Measurements from ENCODE around the gene EME2.
A peak's percentile ranks its signal among the peaks of the same experiment; 100 is the strongest.

Gene EME2

DNA sequence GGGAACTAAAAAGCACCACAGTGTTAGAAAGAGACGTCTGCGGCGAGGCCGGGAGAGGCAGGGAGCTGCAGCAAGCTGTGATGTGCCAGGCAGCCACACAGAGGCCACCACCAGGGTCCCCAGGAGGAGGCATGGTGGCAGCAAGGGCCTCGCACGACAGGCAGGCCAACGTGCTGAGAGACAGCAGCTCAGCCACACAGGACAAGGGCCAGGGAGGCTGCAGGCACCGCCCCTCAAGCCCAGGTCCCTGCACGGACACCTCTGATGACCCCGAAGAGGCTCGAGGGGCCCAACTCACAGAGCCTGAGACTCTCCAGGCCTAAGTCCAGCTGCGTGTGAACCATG lies 48.3 kb downstream of the EME2 start:
- no peak for DNase-seq

DNA sequence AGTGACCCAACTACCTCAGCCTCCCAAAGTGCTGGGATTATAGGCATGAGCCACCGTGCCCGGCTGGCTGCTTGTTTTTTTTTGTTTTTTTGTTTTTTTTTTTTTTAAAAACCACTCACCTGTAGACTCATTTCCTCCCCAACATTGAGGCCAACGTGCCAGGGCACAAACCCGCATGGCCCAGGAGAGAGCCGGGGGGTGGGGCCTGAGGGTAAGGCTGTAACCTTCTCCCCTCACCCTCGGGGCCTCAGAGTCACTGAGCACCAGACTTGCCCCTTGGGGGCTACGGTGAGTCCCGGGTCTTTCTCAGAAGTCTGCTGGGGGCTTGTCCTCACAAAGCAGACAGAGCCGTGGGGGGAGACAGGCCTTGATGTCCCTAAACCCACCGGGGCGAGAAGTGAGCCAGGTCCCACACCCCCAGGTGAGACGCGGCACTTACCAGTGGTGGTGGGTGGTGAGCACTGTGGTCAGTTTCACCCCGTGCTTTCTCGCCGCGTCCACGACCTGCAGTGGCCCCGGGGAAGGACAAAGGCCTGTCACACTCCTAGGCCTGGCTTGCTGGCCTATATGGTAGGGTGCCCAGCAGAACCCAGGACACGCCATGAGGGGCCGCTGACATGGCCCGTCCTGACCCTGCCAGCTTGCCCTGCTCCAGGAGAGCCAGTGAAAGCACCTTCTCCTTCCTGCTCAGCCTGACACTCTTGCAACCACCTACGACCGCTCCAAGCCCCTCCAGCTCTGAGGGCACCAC lies 49.4 kb downstream of the EME2 start:
- DNase-seq: no peak

DNA sequence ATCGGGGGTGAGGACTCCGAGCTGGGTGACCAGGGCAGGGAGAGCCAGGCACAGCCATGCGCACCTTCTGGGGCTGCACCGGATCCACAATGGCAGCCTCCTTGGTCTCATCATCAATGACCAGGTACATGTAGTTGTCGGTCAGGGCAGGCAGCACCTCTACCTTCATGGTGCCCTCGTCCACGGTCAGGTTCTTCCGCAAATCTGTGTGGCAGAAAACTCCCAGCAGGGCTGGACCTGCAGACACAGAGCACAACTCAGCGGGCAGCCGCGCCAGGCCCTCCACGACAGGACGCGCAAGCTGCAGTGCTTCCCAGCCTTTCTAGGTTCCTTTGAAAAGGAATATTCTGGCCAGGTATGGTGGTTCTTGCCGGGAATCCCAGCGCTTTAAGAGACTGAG lies 50.2 kb downstream of the EME2 start:
- DNase-seq: no peak

DNA sequence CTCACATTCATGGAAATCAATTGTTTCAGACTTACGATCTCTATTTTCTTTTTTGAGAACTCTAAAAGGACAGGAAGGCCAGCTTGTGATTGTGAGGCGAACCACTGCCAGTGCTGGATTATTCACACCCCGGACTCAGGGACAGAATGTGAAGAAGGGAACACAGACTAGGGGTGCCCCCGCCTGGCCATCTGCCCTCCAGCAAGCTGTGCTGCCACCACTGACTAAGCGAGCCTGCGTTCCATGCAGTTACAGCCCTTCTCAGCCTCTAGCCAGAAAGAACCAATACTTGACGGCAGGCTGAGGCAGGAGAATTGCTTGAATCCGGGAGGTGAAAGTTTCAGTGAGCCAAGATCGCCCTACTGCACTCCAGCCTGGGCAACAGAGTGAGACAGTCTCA lies 51.2 kb downstream of the EME2 start:
- peak; percentile 50 to 52 for DNase-seq

DNA sequence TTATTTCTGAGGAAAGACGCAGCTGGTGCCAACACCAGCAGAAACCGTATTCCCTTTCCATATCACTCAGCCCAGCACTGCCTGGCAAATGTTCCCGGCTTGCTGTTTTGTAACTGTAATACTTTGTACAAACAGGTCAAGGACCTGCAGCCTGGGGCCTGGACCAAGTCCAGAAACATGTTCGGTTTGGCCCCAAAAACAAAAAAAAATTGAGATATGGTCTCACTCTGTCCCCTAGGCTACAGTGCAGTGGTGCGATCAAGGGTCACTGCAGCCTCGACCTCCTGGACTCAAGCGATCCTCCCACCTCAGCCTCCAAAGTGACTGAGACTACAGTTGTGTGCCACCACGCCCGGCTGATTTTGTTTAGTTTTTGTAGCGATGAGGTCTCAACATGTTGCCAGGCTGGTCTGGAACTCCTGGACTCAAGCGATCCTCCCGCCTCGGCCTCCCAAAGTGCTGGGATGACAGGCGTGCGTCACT lies 52.8 kb downstream of the EME2 start:
- DNase-seq: no peak
